ENCODE data around the gene DMKN. TPM values are rescaled to one million over a fixed set of nuclear protein-coding genes. Genes with fewer than 3 reads are reported as not detected.

Gene DMKN
- polyA plus RNA-seq, 3 donors, result 69.7 to 129 (median 73.6) TPM

DNA sequence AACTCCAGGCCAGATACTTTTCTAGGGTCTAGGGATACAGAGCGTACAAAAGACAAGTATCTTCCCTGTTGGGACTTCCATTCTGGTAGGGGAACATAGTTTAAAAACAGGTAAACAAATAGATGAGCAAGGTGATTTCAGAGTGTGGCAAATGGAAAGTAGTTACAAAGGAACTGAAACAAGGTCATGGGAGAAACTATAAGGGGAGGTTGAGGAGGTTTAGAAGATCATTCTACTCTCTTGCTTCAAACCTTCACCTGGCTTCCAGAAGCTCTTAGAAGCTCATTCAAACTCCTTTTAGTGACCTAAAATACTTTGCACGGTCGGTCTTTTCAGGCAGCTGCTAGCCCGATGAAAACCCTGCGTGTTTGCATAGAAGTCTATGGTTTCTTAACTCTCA lies 56.3 kb downstream of the DMKN start:
- DNase-seq (ENCODE audit: extremely low read depth in 1 of 11, low read depth in 9 of 11, low spot score in 4 of 11), result no peak

- no peak for DNase-seq (ENCODE audit: extremely low read depth in 1 of 11, low read depth in 9 of 11, low spot score in 4 of 11)
Observed at GRCh38 chr19:35455616-35456201, 57.7 kb downstream of the DMKN start.

DNA sequence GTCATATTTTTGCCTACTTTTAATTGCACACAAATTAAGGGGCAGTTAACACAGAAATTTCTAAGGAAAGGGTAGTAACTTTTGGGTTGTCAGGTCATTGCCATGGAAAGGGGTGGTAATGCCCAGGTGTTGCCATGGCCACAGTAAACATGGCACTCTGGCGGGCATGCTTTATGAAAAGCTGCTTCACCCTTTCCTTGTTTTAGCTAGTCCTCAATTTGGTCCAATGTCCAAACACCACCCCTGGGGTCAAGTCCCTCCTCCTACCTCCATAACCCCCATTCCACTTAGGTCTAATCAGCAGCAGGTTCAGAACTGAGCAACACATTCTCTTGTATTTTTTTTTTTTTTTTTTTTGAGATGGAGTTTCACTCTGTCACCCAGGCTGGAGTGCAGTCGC lies 58.8 kb downstream of the DMKN start:
- no peak for DNase-seq (ENCODE audit: extremely low read depth in 1 of 11, low read depth in 9 of 11, low spot score in 4 of 11)

GRCh38 chr19:35451338-35452096 lies 61.9 kb downstream of the DMKN start:
- no peak for DNase-seq (ENCODE audit: extremely low read depth in 1 of 11, low read depth in 9 of 11, low spot score in 4 of 11)

DNA sequence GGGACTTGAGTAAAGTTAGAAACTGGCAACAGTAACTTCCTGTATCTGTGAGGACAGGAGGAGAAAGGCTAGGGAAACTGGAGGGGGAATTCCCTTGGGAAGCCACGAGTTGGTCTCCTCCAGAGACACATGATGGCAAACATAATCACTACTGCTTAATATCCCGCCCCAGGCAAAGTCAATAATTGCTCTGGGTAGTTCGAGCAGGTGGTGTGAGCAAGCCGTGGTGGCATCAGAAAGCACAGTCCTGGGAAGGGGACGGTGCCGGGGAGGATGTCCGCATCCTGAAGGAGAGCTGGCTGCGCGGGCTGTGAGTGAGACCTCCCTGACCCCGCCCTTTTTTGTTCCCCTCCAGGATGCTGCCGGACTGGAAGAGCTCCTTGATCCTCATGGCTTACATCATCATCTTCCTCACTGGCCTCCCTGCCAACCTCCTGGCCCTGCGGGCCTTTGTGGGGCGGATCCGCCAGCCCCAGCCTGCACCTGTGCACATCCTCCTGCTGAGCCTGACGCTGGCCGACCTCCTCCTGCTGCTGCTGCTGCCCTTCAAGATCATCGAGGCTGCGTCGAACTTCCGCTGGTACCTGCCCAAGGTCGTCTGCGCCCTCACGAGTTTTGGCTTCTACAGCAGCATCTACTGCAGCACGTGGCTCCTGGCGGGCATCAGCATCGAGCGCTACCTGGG lies 63.9 kb downstream of the DMKN start:
- DNase-seq (ENCODE audit: extremely low read depth in 1 of 11, low read depth in 9 of 11, low spot score in 4 of 11), result no peak

- DNase-seq (ENCODE audit: extremely low read depth in 1 of 11, low read depth in 9 of 11, low spot score in 4 of 11), result no peak
Observed at GRCh38 chr19:35447606-35448469, 65.6 kb downstream of the DMKN start, which contains the start of gene FFAR2. Gene FFAR2 (plus strand): TSS chr19:35448257. CDS start chr19:35449715, 1,458 bp downstream.

Other genes starting within 250 kb of the DMKN start
- 100 to 1,000 TPM; 158 to 185 (median 181) TPM for gene USF2, start 244.7 kb downstream of the DMKN start, polyA plus RNA-seq (ENCODE audit: insufficient read length in 3 of 3)
- under 1 TPM; 0.27 to 0.44 (median 0.29) TPM for gene HAMP, start 231.1 kb downstream of the DMKN start, polyA plus RNA-seq (ENCODE audit: insufficient read length in 3 of 3)
- gene MAG, start 221.5 kb downstream of the DMKN start, polyA plus RNA-seq (ENCODE audit: insufficient read length in 3 of 3), result 1 to 10 TPM; 2.4 to 5.2 (median 4.8) TPM
- gene CD22, start 184.5 kb downstream of the DMKN start, polyA plus RNA-seq (ENCODE audit: insufficient read length in 3 of 3), result 10 to 100 TPM; 10.7 to 16.5 (median 12.5) TPM
- under 1 TPM; 0.25 to 0.53 (median 0.52) TPM for gene FFAR1, start 165.7 kb downstream of the DMKN start, polyA plus RNA-seq (ENCODE audit: insufficient read length in 3 of 3)
- gene FFAR3, start 155.2 kb downstream of the DMKN start, polyA plus RNA-seq (ENCODE audit: insufficient read length in 3 of 3), result under 1 TPM; 0.11 to 0.20 (median 0.17) TPM
- gene GPR42, start 142.6 kb downstream of the DMKN start, polyA plus RNA-seq (ENCODE audit: insufficient read length in 3 of 3), result not detected
- gene FFAR2, start 65.4 kb downstream of the DMKN start, polyA plus RNA-seq (ENCODE audit: insufficient read length in 3 of 3), result under 1 TPM; 0.32 to 0.84 (median 0.55) TPM
- gene KRTDAP, start 23.2 kb downstream of the DMKN start, polyA plus RNA-seq (ENCODE audit: insufficient read length in 3 of 3), result 1 to 10 TPM in 2 of 3 donors, under 1 TPM in 1; 0.40 to 1.5 (median 1.1) TPM
- gene SBSN, start 14.7 kb upstream of the DMKN start, polyA plus RNA-seq (ENCODE audit: insufficient read length in 3 of 3), result under 1 TPM in 1 of 3 donors, not detected in 2; 0.09 TPM
- not detected for gene GAPDHS, start 19.8 kb upstream of the DMKN start, polyA plus RNA-seq (ENCODE audit: insufficient read length in 3 of 3)
- gene TMEM147, start 32.0 kb upstream of the DMKN start, polyA plus RNA-seq (ENCODE audit: insufficient read length in 3 of 3), result 10 to 100 TPM; 81.4 to 99.2 (median 94.4) TPM
- gene ATP4A, start 50.0 kb upstream of the DMKN start, polyA plus RNA-seq (ENCODE audit: insufficient read length in 3 of 3), result under 1 TPM in 1 of 3 donors, not detected in 2; 0.11 TPM
- not detected for gene PMIS2, start 72.5 kb upstream of the DMKN start, polyA plus RNA-seq (ENCODE audit: insufficient read length in 3 of 3)
- gene HAUS5, start 99.1 kb upstream of the DMKN start, polyA plus RNA-seq (ENCODE audit: insufficient read length in 3 of 3), result 10 to 100 TPM; 24.0 to 30.8 (median 28.4) TPM
- gene RBM42, start 115.4 kb upstream of the DMKN start, polyA plus RNA-seq (ENCODE audit: insufficient read length in 3 of 3), result 10 to 100 TPM; 48.2 to 83.4 (median 69.0) TPM
- gene ETV2, start 128.1 kb upstream of the DMKN start, polyA plus RNA-seq (ENCODE audit: insufficient read length in 3 of 3), result 1 to 10 TPM; 1.6 to 2.6 (median 2.0) TPM
- 100 to 1,000 TPM; 284 to 381 (median 334) TPM for gene COX6B1, start 134.7 kb upstream of the DMKN start, polyA plus RNA-seq (ENCODE audit: insufficient read length in 3 of 3)
- gene UPK1A, start 152.9 kb upstream of the DMKN start, polyA plus RNA-seq (ENCODE audit: insufficient read length in 3 of 3), result 1 to 10 TPM; 5.1 to 7.6 (median 6.0) TPM
- gene ZBTB32, start 190.9 kb upstream of the DMKN start, polyA plus RNA-seq (ENCODE audit: insufficient read length in 3 of 3), result under 1 TPM; 0.20 to 0.98 (median 0.40) TPM
- gene KMT2B, start 204.4 kb upstream of the DMKN start, polyA plus RNA-seq (ENCODE audit: insufficient read length in 3 of 3), result 10 to 100 TPM; 31.2 to 39.1 (median 37.6) TPM
- gene IGFLR1, start 228.8 kb upstream of the DMKN start, polyA plus RNA-seq (ENCODE audit: insufficient read length in 3 of 3), result 1 to 10 TPM; 3.3 to 5.6 (median 5.1) TPM
- 10 to 100 TPM; 12.8 to 19.3 (median 19.0) TPM for gene U2AF1L4, start 231.8 kb upstream of the DMKN start, polyA plus RNA-seq (ENCODE audit: insufficient read length in 3 of 3)
- 10 to 100 TPM; 59.6 to 66.5 (median 65.4) TPM for gene PSENEN, start 232.0 kb upstream of the DMKN start, polyA plus RNA-seq (ENCODE audit: insufficient read length in 3 of 3)
- gene LIN37, start 234.9 kb upstream of the DMKN start, polyA plus RNA-seq (ENCODE audit: insufficient read length in 3 of 3), result 10 to 100 TPM; 12.5 to 12.9 (median 12.6) TPM
- gene HSPB6, start 243.4 kb upstream of the DMKN start, polyA plus RNA-seq (ENCODE audit: insufficient read length in 3 of 3), result 10 to 100 TPM; 18.4 to 27.8 (median 22.7) TPM
- gene PROSER3, start 244.5 kb upstream of the DMKN start, polyA plus RNA-seq (ENCODE audit: insufficient read length in 3 of 3), result 10 to 100 TPM; 14.5 to 23.7 (median 16.3) TPM